ENCODE measurements around the gene HIVEP2. TPM values are rescaled to one million over a fixed set of nuclear protein-coding genes. Genes with fewer than 3 reads are reported as not detected.

Gene HIVEP2
- total RNA-seq, 4 donors from 2014 or later, result 17.2 to 49.4 (median 21.6) TPM

DNA sequence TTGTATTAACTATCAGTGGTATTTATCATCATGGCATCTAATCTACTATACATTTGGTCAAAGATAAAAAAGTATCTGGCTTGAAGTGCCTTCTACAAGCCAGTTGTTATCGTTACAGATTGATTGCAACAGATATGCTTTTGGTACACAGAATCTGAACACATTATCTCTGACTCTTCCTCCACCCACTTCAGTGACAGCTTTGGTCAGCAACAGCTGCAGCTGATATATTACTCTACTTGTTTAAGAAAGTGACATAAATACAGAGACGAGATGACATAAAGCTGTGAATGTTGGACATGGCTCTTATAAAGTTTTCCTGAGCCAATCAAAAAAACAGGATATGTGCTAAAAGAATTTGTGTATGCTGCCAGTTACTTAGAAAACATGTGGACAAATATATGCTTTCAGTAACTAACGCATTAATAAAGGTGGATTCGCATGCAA is 77.6 kb downstream of the HIVEP2 start:
- intact Hi-C loops (cut with DNase I; ENCODE audit: low total_unique reads), result no loop called here
- DNase-seq (ENCODE audit: low spot score in 2 of 2), result no peak
- H3K4me3 ChIP-seq (ENCODE audit: low read depth, poor library complexity, severe bottlenecking), result no peak overlapping the region
- no peak for TF ChIP-seq POLR2A (IDR thresholded peaks at IDR 0.05)
- TF ChIP-seq, protein P1, sequence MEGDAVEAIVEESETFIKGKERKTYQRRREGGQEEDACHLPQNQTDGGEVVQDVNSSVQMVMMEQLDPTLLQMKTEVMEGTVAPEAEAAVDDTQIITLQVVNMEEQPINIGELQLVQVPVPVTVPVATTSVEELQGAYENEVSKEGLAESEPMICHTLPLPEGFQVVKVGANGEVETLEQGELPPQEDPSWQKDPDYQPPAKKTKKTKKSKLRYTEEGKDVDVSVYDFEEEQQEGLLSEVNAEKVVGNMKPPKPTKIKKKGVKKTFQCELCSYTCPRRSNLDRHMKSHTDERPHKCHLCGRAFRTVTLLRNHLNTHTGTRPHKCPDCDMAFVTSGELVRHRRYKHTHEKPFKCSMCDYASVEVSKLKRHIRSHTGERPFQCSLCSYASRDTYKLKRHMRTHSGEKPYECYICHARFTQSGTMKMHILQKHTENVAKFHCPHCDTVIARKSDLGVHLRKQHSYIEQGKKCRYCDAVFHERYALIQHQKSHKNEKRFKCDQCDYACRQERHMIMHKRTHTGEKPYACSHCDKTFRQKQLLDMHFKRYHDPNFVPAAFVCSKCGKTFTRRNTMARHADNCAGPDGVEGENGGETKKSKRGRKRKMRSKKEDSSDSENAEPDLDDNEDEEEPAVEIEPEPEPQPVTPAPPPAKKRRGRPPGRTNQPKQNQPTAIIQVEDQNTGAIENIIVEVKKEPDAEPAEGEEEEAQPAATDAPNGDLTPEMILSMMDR (IDR thresholded peaks at IDR 0.05), result no peak
- 54 to 69% methylated on average over 4 of the region's 4 CpGs for WGBS, 2 donors

DNA sequence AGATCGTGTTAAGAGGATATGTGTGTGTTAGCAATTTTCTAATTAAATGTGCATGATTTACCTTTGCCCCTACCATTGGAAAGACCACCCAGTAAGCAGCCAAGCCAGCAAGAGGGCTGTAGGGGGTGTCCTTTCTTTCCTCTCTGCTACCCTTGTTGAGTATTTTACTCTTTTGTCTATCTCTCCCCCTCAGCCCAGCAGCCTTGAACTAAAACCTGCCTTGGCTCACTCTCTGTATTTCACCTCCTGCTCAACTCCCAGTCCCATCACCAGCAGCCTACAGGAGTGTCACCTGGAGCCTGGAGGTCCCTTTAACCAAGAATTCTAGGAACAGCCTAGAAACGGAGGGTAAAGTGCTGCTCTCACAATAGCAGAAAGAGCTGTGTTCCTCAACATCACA is 81.0 kb downstream of the HIVEP2 start:
- no peak for DNase-seq (ENCODE audit: low spot score in 2 of 2)
- WGBS, 2 donors, result 66 to 69% methylated on average over 2 of the region's 2 CpGs
- no peak for TF ChIP-seq POLR2A (IDR thresholded peaks at IDR 0.05)
- TF ChIP-seq, protein P1 (IDR thresholded peaks at IDR 0.05), result no peak
- intact Hi-C loops (cut with DNase I; ENCODE audit: low total_unique reads), result no loop called here
- H3K4me3 ChIP-seq (ENCODE audit: low read depth, poor library complexity, severe bottlenecking), result no peak overlapping the region

DNA sequence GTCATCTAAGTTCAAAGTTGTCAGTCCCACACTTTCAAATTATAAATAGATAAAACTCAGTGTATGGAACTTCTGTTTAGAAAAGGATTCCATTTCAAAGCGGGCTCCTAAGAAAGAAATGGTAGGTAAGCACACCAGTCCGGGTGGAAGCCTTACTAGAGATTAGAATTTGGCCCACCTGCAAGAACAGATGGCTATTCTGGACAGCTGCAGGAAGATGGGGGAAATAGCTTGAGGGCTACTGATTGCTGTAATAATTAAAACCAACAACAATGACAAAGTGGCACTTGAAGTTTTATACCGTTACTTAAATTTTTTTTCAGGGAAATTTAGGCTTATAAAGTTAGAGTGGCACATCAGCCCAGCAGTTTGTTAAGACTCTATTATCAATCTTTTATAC is 83.3 kb downstream of the HIVEP2 start:
- no peak for TF ChIP-seq POLR2A (IDR thresholded peaks at IDR 0.05)
- TF ChIP-seq, protein P1 (IDR thresholded peaks at IDR 0.05), result no peak
- no peak for DNase-seq (ENCODE audit: low spot score in 2 of 2)
- WGBS, 2 donors, result 70 to 81% methylated on average over 3 of the region's 3 CpGs
- intact Hi-C loops (cut with DNase I; ENCODE audit: low total_unique reads), result no loop called here
- no peak overlapping the region for H3K4me3 ChIP-seq (ENCODE audit: low read depth, poor library complexity, severe bottlenecking)

DNA sequence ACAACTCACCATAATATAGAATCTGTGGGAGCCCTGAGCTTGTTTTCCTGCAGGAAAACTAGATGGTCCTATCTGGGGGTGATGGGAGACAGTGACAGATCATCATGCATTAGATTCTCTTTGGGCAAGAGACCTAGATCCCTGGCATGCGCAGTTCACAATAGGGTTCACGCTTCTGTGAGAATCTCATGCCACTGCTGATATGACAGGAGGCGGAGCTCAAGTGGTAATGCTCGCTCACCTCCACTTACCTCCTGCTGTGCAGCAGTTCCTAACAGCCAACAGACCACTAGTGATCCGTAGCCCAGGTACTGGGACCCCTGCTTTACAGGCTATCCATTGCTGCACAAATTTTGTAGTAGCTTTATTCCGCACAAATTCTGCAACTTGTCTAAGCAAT is 84.5 kb downstream of the HIVEP2 start:
- intact Hi-C loops (cut with DNase I; ENCODE audit: low total_unique reads), result no loop called here
- no peak for DNase-seq (ENCODE audit: low spot score in 2 of 2)
- WGBS, 2 donors, result 93 to 97% methylated on average over 6 of the region's 6 CpGs
- TF ChIP-seq, protein P1 (IDR thresholded peaks at IDR 0.05), result no peak
- no peak for TF ChIP-seq POLR2A (IDR thresholded peaks at IDR 0.05)
- H3K4me3 ChIP-seq (ENCODE audit: low read depth, poor library complexity, severe bottlenecking), result no peak overlapping the region

DNA sequence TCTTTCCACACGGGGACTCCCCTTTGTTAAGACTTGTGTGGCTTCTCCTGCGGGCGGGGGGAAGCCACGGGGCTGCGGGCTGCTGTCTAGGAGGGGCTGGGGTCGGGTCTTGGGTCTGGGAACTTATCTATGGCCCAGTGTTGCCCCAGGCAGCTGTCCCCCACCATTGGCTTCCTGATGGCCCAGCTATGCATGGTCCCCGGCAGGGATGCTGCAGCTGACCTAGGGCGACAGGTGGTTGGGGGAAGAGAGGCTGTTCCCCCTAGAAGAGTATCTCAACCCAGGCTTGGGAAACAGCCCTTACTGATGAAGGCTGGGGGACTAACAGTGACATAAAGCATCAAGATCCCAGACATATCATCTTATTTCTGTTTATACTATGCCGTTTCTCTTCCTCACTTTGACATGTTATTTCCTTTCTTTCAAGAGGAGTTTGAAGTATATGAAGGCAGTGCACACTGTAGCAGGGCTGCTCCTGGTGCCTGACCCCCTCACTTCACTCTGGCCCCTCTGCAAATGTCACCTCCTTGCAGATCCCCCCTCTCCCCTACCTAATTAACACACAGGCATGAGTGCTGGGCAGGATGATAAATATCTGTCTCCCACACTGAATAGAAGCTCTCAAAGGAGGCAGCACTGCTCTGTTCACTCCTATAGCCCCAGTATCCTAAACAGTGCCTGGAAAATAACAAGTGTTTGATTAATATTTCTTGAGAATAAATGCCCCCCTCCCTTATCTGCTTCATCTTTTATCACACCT is 87.0 kb downstream of the HIVEP2 start:
- TF ChIP-seq, protein P1 (IDR thresholded peaks at IDR 0.05), result no peak
- no peak for TF ChIP-seq POLR2A (IDR thresholded peaks at IDR 0.05)
- DNase-seq (ENCODE audit: low spot score in 2 of 2), result no peak
- H3K4me3 ChIP-seq (ENCODE audit: low read depth, poor library complexity, severe bottlenecking), result no peak overlapping the region
- intact Hi-C loops (cut with DNase I; ENCODE audit: low total_unique reads), result no loop called here
- 71 to 78% methylated on average over 9 of the region's 9 CpGs for WGBS, 2 donors

All from lower leg skin (tissue), 4 donors.